GM23338 (cell line): Measurements from ENCODE around the gene CNTNAP5. TPM values are rescaled to one million over a fixed set of nuclear protein-coding genes. Genes with fewer than 3 reads are reported as not detected.

Experiments used
- ATAC-seq: fragments of 200-7000 bp; cut with Tn5 transposase; 3 replicates; pipeline ENCODE4 v1.9.1; 2020
- DNase-seq: peaks from one replicate; pipeline ENCODE4 v3.0.0-alpha.2; 2015; ENCODE audit warnings: low spot score
- H2AFZ ChIP-seq: fragments of 200-600 bp; sonication (generic); 2 replicates; pipeline ENCODE4 v1.8.0; 2016; ENCODE audit warnings: antibody characterized with exemption, mild to moderate bottlenecking, moderate library complexity
- H3F3A ChIP-seq: fragments of 200-600 bp; sonication (generic); replicated peaks from 2 replicates; pipeline ENCODE4 v1.8.0; 2017; ENCODE audit warnings: antibody characterized with exemption, mixed run types, low read depth
- H3K27ac ChIP-seq: fragments of 200-600 bp; sonication (generic); 2 replicates; pipeline ENCODE4 v1.6.1; 2016; ENCODE audit warnings: low read depth
- H3K27me3 ChIP-seq: fragments of 200-600 bp; sonication (generic); 2 replicates; pipeline ENCODE4 v1.8.0; 2016; ENCODE audit warnings: mild to moderate bottlenecking, mixed run types, moderate library complexity; ENCODE audit not compliant: insufficient read depth
- H3K36me3 ChIP-seq: fragments of 200-600 bp; sonication (generic); 2 replicates; pipeline ENCODE4 v1.8.0; 2016; ENCODE audit warnings: mild to moderate bottlenecking; ENCODE audit not compliant: insufficient read depth
- H3K4me1 ChIP-seq: fragments of 200-600 bp; sonication (generic); 2 replicates; pipeline ENCODE4 v1.8.0; 2016; ENCODE audit warnings: mild to moderate bottlenecking, moderate library complexity; ENCODE audit not compliant: insufficient read depth
- H3K4me2 ChIP-seq: fragments of 200-600 bp; sonication (generic); 2 replicates; pipeline ENCODE4 v1.7.1; 2017; ENCODE audit warnings: mixed run types
- H3K4me3 ChIP-seq: fragments of 200-600 bp; sonication (generic); 2 replicates; pipeline ENCODE4 v1.6.1; 2016; ENCODE audit warnings: mixed run types
- H3K79me2 ChIP-seq: fragments of 200-600 bp; sonication (generic); replicated peaks from 2 replicates; pipeline ENCODE4 v1.8.0; 2017; ENCODE audit warnings: mild to moderate bottlenecking; ENCODE audit not compliant: insufficient read depth
- H3K9me2 ChIP-seq: fragments of 200-600 bp; sonication (generic); 2 replicates; pipeline ENCODE4 v1.8.0; 2017; ENCODE audit not compliant: insufficient read depth
- H4K20me1 ChIP-seq: fragments of 200-600 bp; sonication (generic); replicated peaks from 2 replicates; pipeline ENCODE4 v1.8.0; 2017; ENCODE audit warnings: mild to moderate bottlenecking; ENCODE audit not compliant: insufficient read depth
- H3K27ac Mint-ChIP-seq: 2 replicates; pipeline ENCODE4 v1.8.0; 2020; ENCODE audit warnings: inconsistent platforms, mild to moderate bottlenecking, moderate library complexity, mixed read lengths
- H3K27me3 Mint-ChIP-seq: 3 replicates; pipeline ENCODE4 v1.8.0; 2022; ENCODE audit warnings: low read depth, mild to moderate bottlenecking, moderate library complexity, mixed read lengths, inconsistent platforms; ENCODE audit not compliant: insufficient read depth, poor library complexity
- H3K36me3 Mint-ChIP-seq: 3 replicates; pipeline ENCODE4 v1.8.0; 2021; ENCODE audit warnings: low read depth, mild to moderate bottlenecking, inconsistent platforms, moderate library complexity, mixed read lengths
- H3K4me1 Mint-ChIP-seq: 3 replicates; pipeline ENCODE4 v1.8.0; 2020; ENCODE audit warnings: mild to moderate bottlenecking, inconsistent platforms, mixed read lengths
- H3K4me3 Mint-ChIP-seq: 3 replicates; pipeline ENCODE4 v1.8.0; 2021; ENCODE audit warnings: moderate library complexity, mild to moderate bottlenecking, inconsistent platforms, mixed read lengths
- H3K9me3 Mint-ChIP-seq: 3 replicates; pipeline ENCODE4 v1.8.0; 2020; ENCODE audit warnings: moderate library complexity, mild to moderate bottlenecking, inconsistent platforms, mixed read lengths
- CREB1 ChIP-seq: fragments of 250-450 bp; sonication (Bioruptor Pico); IDR thresholded peaks from 2 replicates; pipeline ENCODE4 v1.5.0; 2020; ENCODE audit warnings: low read depth, mild to moderate bottlenecking, moderate library complexity
- JUNB ChIP-seq: IDR thresholded peaks from one replicate; pipeline ENCODE4 v1.6.1; 2016; ENCODE audit warnings: antibody characterized with exemption; ENCODE audit not compliant: unreplicated experiment
- NANOG ChIP-seq: IDR thresholded peaks from 2 replicates; pipeline ENCODE4 v1.6.1; 2016; ENCODE audit warnings: antibody characterized with exemption, borderline replicate concordance
- ZNF331 ChIP-seq: fragments of 250-450 bp; sonication (Bioruptor Pico); IDR thresholded peaks from 2 replicates; pipeline ENCODE4 v1.5.0; 2020; ENCODE audit warnings: low read depth, mild to moderate bottlenecking, moderate library complexity
- polyA plus RNA-seq: library from polyadenylated mRNA; unstranded; fragments of >200 nt; fragmentation: Nextera tagmentation; extraction: Ambion mirVana; gene quantifications from 2 replicates; pipeline ENCODE4 v1.2.1, GENCODE V29; 2016
- total RNA-seq: library from RNA; depleted of rRNA; stranded (reverse); fragments of >200 nt; shearing (Covaris generic); gene quantifications from 2 replicates; pipeline ENCODE4 v1.2.3, GENCODE V29; 2014
- TF ChIP-seq, protein P1 (sequence below): fragments of 250-450 bp; sonication (Bioruptor Pico); IDR thresholded peaks from 2 replicates; pipeline ENCODE4 v1.5.0; 2020; ENCODE audit warnings: mild to moderate bottlenecking, moderate library complexity
- TF ChIP-seq, protein P2 (sequence below): IDR thresholded peaks from one replicate; pipeline ENCODE4 v1.6.1; 2018; ENCODE audit warnings: antibody characterized with exemption; ENCODE audit not compliant: unreplicated experiment

CNTNAP5 gene
- total and polyA plus RNA-seq, 2 experiments from 2014 or later, result 0.49 to 0.50 TPM

GRCh38 chr2:123999681-124000080, 25.4 kb upstream of the CNTNAP5 start (continued):
- TF ChIP-seq, protein P1, sequence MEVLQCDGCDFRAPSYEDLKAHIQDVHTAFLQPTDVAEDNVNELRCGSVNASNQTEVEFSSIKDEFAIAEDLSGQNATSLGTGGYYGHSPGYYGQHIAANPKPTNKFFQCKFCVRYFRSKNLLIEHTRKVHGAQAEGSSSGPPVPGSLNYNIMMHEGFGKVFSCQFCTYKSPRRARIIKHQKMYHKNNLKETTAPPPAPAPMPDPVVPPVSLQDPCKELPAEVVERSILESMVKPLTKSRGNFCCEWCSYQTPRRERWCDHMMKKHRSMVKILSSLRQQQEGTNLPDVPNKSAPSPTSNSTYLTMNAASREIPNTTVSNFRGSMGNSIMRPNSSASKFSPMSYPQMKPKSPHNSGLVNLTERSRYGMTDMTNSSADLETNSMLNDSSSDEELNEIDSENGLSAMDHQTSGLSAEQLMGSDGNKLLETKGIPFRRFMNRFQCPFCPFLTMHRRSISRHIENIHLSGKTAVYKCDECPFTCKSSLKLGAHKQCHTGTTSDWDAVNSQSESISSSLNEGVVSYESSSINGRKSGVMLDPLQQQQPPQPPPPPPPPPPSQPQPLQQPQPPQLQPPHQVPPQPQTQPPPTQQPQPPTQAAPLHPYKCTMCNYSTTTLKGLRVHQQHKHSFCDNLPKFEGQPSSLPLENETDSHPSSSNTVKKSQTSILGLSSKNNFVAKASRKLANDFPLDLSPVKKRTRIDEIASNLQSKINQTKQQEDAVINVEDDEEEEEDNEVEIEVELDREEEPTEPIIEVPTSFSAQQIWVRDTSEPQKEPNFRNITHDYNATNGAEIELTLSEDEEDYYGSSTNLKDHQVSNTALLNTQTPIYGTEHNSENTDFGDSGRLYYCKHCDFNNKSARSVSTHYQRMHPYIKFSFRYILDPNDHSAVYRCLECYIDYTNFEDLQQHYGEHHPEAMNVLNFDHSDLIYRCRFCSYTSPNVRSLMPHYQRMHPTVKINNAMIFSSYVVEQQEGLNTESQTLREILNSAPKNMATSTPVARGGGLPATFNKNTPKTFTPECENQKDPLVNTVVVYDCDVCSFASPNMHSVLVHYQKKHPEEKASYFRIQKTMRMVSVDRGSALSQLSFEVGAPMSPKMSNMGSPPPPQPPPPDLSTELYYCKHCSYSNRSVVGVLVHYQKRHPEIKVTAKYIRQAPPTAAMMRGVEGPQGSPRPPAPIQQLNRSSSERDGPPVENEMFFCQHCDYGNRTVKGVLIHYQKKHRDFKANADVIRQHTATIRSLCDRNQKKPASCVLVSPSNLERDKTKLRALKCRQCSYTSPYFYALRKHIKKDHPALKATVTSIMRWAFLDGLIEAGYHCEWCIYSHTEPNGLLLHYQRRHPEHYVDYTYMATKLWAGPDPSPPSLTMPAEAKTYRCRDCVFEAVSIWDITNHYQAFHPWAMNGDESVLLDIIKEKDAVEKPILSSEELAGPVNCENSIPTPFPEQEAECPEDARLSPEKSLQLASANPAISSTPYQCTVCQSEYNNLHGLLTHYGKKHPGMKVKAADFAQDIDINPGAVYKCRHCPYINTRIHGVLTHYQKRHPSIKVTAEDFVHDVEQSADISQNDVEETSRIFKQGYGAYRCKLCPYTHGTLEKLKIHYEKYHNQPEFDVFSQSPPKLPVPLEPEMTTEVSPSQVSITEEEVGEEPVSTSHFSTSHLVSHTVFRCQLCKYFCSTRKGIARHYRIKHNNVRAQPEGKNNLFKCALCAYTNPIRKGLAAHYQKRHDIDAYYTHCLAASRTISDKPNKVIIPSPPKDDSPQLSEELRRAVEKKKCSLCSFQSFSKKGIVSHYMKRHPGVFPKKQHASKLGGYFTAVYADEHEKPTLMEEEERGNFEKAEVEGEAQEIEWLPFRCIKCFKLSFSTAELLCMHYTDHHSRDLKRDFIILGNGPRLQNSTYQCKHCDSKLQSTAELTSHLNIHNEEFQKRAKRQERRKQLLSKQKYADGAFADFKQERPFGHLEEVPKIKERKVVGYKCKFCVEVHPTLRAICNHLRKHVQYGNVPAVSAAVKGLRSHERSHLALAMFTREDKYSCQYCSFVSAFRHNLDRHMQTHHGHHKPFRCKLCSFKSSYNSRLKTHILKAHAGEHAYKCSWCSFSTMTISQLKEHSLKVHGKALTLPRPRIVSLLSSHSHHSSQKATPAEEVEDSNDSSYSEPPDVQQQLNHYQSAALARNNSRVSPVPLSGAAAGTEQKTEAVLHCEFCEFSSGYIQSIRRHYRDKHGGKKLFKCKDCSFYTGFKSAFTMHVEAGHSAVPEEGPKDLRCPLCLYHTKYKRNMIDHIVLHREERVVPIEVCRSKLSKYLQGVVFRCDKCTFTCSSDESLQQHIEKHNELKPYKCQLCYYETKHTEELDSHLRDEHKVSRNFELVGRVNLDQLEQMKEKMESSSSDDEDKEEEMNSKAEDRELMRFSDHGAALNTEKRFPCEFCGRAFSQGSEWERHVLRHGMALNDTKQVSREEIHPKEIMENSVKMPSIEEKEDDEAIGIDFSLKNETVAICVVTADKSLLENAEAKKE (CRISPR knock-in tag), result no peak
- TF ChIP-seq CREB1, result no peak
- TF ChIP-seq, protein P2, sequence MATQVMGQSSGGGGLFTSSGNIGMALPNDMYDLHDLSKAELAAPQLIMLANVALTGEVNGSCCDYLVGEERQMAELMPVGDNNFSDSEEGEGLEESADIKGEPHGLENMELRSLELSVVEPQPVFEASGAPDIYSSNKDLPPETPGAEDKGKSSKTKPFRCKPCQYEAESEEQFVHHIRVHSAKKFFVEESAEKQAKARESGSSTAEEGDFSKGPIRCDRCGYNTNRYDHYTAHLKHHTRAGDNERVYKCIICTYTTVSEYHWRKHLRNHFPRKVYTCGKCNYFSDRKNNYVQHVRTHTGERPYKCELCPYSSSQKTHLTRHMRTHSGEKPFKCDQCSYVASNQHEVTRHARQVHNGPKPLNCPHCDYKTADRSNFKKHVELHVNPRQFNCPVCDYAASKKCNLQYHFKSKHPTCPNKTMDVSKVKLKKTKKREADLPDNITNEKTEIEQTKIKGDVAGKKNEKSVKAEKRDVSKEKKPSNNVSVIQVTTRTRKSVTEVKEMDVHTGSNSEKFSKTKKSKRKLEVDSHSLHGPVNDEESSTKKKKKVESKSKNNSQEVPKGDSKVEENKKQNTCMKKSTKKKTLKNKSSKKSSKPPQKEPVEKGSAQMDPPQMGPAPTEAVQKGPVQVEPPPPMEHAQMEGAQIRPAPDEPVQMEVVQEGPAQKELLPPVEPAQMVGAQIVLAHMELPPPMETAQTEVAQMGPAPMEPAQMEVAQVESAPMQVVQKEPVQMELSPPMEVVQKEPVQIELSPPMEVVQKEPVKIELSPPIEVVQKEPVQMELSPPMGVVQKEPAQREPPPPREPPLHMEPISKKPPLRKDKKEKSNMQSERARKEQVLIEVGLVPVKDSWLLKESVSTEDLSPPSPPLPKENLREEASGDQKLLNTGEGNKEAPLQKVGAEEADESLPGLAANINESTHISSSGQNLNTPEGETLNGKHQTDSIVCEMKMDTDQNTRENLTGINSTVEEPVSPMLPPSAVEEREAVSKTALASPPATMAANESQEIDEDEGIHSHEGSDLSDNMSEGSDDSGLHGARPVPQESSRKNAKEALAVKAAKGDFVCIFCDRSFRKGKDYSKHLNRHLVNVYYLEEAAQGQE, result no peak

DNA sequence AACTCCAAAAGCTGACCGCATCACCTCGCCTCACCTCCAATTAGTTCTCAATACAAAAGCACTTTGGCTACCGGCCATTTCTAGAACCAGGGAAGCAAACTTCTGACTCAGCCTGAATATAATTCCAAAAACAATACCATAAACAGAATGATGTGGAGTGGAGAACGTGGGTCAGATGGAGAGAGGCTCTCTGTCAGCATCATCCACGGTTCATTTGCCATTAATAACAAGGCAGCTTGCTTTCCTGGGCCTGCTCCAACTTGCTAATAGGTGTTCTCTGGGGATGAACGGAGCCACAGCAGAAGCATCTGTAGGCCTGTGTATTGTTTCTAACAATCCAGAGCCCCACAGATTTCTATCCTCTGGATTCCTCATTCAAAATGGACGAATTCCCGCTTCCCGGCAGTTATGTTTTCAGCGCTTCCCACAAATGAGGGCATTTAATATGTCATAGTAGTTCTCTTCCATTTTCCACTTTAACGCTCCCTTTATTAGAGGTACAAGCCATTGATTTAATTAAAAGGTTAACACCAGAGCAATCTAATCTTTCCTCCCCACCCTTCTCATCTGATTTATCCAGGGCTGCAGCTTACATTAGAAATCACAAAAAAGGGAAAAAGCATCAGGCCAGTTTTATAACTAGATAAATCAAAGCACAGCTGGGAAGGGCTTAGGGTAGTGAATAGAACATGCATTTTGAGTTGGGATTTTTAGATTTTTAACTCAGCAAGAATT, 23.2 kb upstream of the CNTNAP5 start:
- peaks cover 2% of the 10 kb centered on the region for H3K27me3 Mint-ChIP-seq
- no peaks in the 10 kb centered on the region for H4K20me1 ChIP-seq
- no peak for ATAC-seq
- TF ChIP-seq ZNF331 (no peak), JUNB (no peak), CREB1 (no peak), NANOG (no peak)

More for the DNA sequence above, 23.2 kb upstream of the CNTNAP5 start:
- H3K79me2 ChIP-seq, result no peaks in the 10 kb centered on the region
- H3K9me2 ChIP-seq, result no peaks in the 10 kb centered on the region
- H3K4me3 ChIP-seq, result no peak overlapping the region
- no peak overlapping the region for H3K4me2 ChIP-seq
- H2AFZ ChIP-seq, result no peak overlapping the region; the same call in 1 of the 2 replicates
- no peaks in the 10 kb centered on the region for H3K36me3 ChIP-seq
- H3F3A ChIP-seq, result no peaks in the 10 kb centered on the region
- H3K27ac ChIP-seq, result no peak overlapping the region
- H3K36me3 Mint-ChIP-seq, result no peaks in the 10 kb centered on the region
- H3K4me1 Mint-ChIP-seq, result no peaks in the 10 kb centered on the region
- H3K9me3 Mint-ChIP-seq, result no peaks in the 10 kb centered on the region
- no peak overlapping the region for H3K4me3 Mint-ChIP-seq
- H3K27me3 ChIP-seq, result no peaks in the 10 kb centered on the region
- H3K27ac Mint-ChIP-seq, result no peak overlapping the region
- H3K4me1 ChIP-seq, result no peaks in the 10 kb centered on the region
- DNase-seq, result no peak
